Natural killer cell (primary cell): Measurements from ENCODE around the gene DIP2A. TPM values are rescaled to one million over a fixed set of nuclear protein-coding genes. Genes with fewer than 3 reads are reported as not detected.

Source experiments
- ATAC-seq, 3 donors: fragments of 150-1000 bp in 2 of 3; fragments of 200-7000 bp in 1 of 3; cut with Tn5 transposase; 1 replicate in 1 of 3; 2 replicates in 2 of 3; pipeline ENCODE4 v1.10.0; 2021; ENCODE audit warnings: mild to moderate bottlenecking in 2 of 3, moderate library complexity in 2 of 3
- DNase-seq, 2 donors: peaks; one replicate each; pipeline versions ENCODE4 v3.0.0 to v3.0.0-alpha.2; 2013 to 2021; ENCODE audit warnings: mixed read lengths in 1 of 2
- H3K27ac ChIP-seq: one replicate; pipeline ENCODE4 v1.5.1; 2013; ENCODE audit warnings: mild to moderate bottlenecking, low read length
- H3K27me3 ChIP-seq: one replicate; pipeline ENCODE4 v1.6.1; 2013; ENCODE audit warnings: low read length; ENCODE audit not compliant: control insufficient read depth, insufficient read depth
- H3K36me3 ChIP-seq: one replicate; pipeline ENCODE4 v1.6.1; 2013; ENCODE audit warnings: low read length; ENCODE audit not compliant: control insufficient read depth, insufficient read depth
- H3K4me1 ChIP-seq: one replicate; pipeline ENCODE4 v1.6.1; 2013; ENCODE audit warnings: low read length; ENCODE audit not compliant: control insufficient read depth, insufficient read depth
- H3K4me3 ChIP-seq: one replicate; pipeline ENCODE4 v1.5.1; 2013; ENCODE audit warnings: low read length
- H3K9me3 ChIP-seq: one replicate; pipeline ENCODE4 v1.6.1; 2013; ENCODE audit warnings: low read length; ENCODE audit not compliant: control insufficient read depth, insufficient read depth
- H3K27ac Mint-ChIP-seq, 2 donors: one replicate each; pipeline ENCODE4 v1.8.0; 2022; ENCODE audit warnings: mild to moderate bottlenecking in 2 of 2, mixed read lengths in 2 of 2, moderate library complexity in 1 of 2
- H3K27me3 Mint-ChIP-seq, 2 donors: one replicate each; pipeline ENCODE4 v1.8.0; 2022; ENCODE audit warnings: low read depth in 2 of 2, mixed read lengths in 2 of 2
- H3K36me3 Mint-ChIP-seq: one replicate; pipeline ENCODE4 v1.8.0; 2022; ENCODE audit warnings: mixed read lengths
- H3K4me1 Mint-ChIP-seq, 2 donors: one replicate each; pipeline ENCODE4 v1.8.0; 2022; ENCODE audit warnings: mixed read lengths in 2 of 2
- H3K4me3 Mint-ChIP-seq: one replicate; pipeline ENCODE4 v1.8.0; 2022; ENCODE audit warnings: mild to moderate bottlenecking, moderate library complexity, mixed read lengths
- H3K9me3 Mint-ChIP-seq, 2 donors: one replicate each; pipeline ENCODE4 v1.8.0; 2022; ENCODE audit warnings: mixed read lengths in 2 of 2
- whole genome bisulfite sequencing: methylation state at CpG from one replicate; pipeline ENCODE4 v1.1.7; 2013; ENCODE audit warnings: missing lambda C conversion rate; ENCODE audit not compliant: insufficient coverage; 5-methylcytosine and 5-hydroxymethylcytosine counted together
- intact Hi-C: fragments of 100-400 bp; cut with micrococcal nuclease; formaldehyde crosslinking; loops from one replicate; pipeline ENCODE4 v1.14.2; 2022
- total RNA-seq, 4 donors: library from RNA; stranded (reverse); fragments of 120-200 nt in 1 of 4; gene quantifications; one replicate each; pipeline versions ENCODE4 v1.2.3 to v1.2.4, GENCODE V29; 2013 to 2022
- TF ChIP-seq, protein P1 (sequence below): fragments of 200-600 bp; IDR thresholded peaks from one replicate; pipeline ENCODE4 v1.8.0; 2022; ENCODE audit warnings: antibody characterized with exemption

DIP2A gene
- total RNA-seq, 3 donors from 2014 or later (not counting 1 experiment from before 2014, with no cell fraction given) = 166 to 308 (median 170) TPM

GRCh38 chr21:46550116-46550941 is 91.6 kb downstream of the DIP2A start:
- H3K36me3 Mint-ChIP-seq = no peaks in the 10 kb centered on the region
- intact Hi-C loops = loop anchor here (2.0 kb wide), 1 partner anchor 14 kb away; no protein-coding TSS in a partner anchor

GRCh38 chr21:46551636-46552241 is 93.0 kb downstream of the DIP2A start:
- no peaks in the 10 kb centered on the region for H3K9me3 ChIP-seq
- 13% methylated on average over 22 of the region's 24 CpGs for WGBS
- H3K4me1 Mint-ChIP-seq = peaks cover 37 to 74% of the 10 kb centered on the region in 2 donors
- peak overlapping the region; percentile 89 for H3K27ac ChIP-seq
- H3K9me3 Mint-ChIP-seq = no peaks in the 10 kb centered on the region
- peaks cover 29% of the 10 kb centered on the region for H3K36me3 ChIP-seq
- DNase-seq = peak; percentile 51 to 66
- H3K36me3 Mint-ChIP-seq = no peaks in the 10 kb centered on the region
- peak overlapping the region; percentile 22 for H3K4me3 ChIP-seq
- no peaks in the 10 kb centered on the region for H3K27me3 ChIP-seq
- TF ChIP-seq, protein P1, sequence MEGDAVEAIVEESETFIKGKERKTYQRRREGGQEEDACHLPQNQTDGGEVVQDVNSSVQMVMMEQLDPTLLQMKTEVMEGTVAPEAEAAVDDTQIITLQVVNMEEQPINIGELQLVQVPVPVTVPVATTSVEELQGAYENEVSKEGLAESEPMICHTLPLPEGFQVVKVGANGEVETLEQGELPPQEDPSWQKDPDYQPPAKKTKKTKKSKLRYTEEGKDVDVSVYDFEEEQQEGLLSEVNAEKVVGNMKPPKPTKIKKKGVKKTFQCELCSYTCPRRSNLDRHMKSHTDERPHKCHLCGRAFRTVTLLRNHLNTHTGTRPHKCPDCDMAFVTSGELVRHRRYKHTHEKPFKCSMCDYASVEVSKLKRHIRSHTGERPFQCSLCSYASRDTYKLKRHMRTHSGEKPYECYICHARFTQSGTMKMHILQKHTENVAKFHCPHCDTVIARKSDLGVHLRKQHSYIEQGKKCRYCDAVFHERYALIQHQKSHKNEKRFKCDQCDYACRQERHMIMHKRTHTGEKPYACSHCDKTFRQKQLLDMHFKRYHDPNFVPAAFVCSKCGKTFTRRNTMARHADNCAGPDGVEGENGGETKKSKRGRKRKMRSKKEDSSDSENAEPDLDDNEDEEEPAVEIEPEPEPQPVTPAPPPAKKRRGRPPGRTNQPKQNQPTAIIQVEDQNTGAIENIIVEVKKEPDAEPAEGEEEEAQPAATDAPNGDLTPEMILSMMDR = peak; percentile 10
- intact Hi-C loops = loop anchor here (1.0 to 2.0 kb wide), 2 partner anchors 8 to 15 kb away; no protein-coding TSS in a partner anchor
- peak overlapping the region; percentile 85 for H3K4me3 Mint-ChIP-seq
- peak overlapping the region; percentile 86 to 93 for H3K27ac Mint-ChIP-seq
- H3K27me3 Mint-ChIP-seq = no peaks in the 10 kb centered on the region
- peak; percentile 72 to 80 (median 76) for ATAC-seq
- H3K4me1 ChIP-seq = peaks cover 44% of the 10 kb centered on the region

More at GRCh38 chr21:46550116-46550941, 91.6 kb downstream of the DIP2A start:
- H3K4me3 Mint-ChIP-seq = peak overlapping the region; percentile 85
- TF ChIP-seq, protein P1 = no peak
- WGBS = 17% methylated on average over 12 of the region's 12 CpGs
- ATAC-seq (peak; percentile 52 to 66 (median 54)), DNase-seq (peak; percentile 51 to 83)
- peaks cover 37 to 69% of the 10 kb centered on the region in 2 donors for H3K4me1 Mint-ChIP-seq
- Histone ChIP-seq H3K4me3 (no peak overlapping the region), H3K4me1 (peaks cover 44% of the 10 kb centered on the region), H3K36me3 (peaks cover 32% of the 10 kb centered on the region), H3K27ac (peak overlapping the region; percentile 89), H3K9me3 (no peaks in the 10 kb centered on the region), H3K27me3 (no peaks in the 10 kb centered on the region)
- H3K27me3 Mint-ChIP-seq = no peaks in the 10 kb centered on the region
- no peaks in the 10 kb centered on the region for H3K9me3 Mint-ChIP-seq
- peak overlapping the region; percentile 86 to 93 for H3K27ac Mint-ChIP-seq

DNA sequence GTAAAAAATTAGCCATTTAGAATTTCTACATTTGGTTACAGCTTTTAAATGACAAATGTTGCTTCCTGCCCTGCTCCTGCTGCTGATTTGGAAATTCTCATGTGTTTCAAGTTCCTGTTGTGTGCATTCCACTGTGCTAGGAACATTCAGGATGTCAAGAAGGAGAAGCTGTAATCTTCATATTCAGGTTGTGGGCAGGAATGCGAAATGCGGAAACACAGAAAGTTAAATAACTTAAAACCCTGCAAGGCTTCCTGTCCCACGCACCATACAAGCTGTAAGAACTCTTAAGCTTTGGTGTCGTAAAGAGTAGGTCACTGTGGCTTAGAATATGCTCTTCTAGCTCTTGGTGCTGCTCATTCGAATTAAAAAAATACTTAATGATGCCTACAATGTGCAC is 93.6 kb downstream of the DIP2A start:
- DNase-seq (peak in 1 of 2 donors; percentile 72), ATAC-seq (peak; percentile 50 to 60 (median 59))
- H3K27me3 ChIP-seq = no peaks in the 10 kb centered on the region
- H3K36me3 ChIP-seq = peaks cover 29% of the 10 kb centered on the region
- Mint-ChIP-seq H3K36me3 (no peaks in the 10 kb centered on the region), H3K4me3 (peak overlapping the region; percentile 85), H3K27ac (peak overlapping the region; percentile 86 to 93), H3K9me3 (no peaks in the 10 kb centered on the region), H3K27me3 (no peaks in the 10 kb centered on the region), H3K4me1 (peaks cover 37 to 74% of the 10 kb centered on the region in 2 donors)
- H3K27ac ChIP-seq = peak overlapping the region; percentile 89
- intact Hi-C loops = no loop called here
- H3K9me3 ChIP-seq = no peaks in the 10 kb centered on the region
- TF ChIP-seq, protein P1 = no peak
- WGBS = 26% methylated on average over 5 of the region's 5 CpGs
- peak overlapping the region; percentile 22 for H3K4me3 ChIP-seq
- peaks cover 44% of the 10 kb centered on the region for H3K4me1 ChIP-seq
